HFFc6 (cell line): ENCODE data around the gene TUBA4B. TPM values are rescaled to one million over a fixed set of nuclear protein-coding genes. Genes with fewer than 3 reads are reported as not detected.

Experiments used
- DNase-seq: peaks from one replicate; pipeline ENCODE4 v3.0.0-alpha.2; 2018
- H3K27ac Mint-ChIP-seq: 2 replicates; pipeline ENCODE4 v1.8.0; 2020; ENCODE audit warnings: mild to moderate bottlenecking, mixed read lengths
- H3K27me3 Mint-ChIP-seq: 2 replicates; pipeline ENCODE4 v1.8.0; 2021; ENCODE audit warnings: mild to moderate bottlenecking, moderate library complexity, mixed read lengths; ENCODE audit not compliant: insufficient read depth
- H3K36me3 Mint-ChIP-seq: 2 replicates; pipeline ENCODE4 v1.8.0; 2021; ENCODE audit warnings: low read depth, mixed read lengths
- H3K4me1 Mint-ChIP-seq: 2 replicates; pipeline ENCODE4 v1.8.0; 2020; ENCODE audit warnings: low read depth, mixed read lengths
- H3K4me3 Mint-ChIP-seq: 2 replicates; pipeline ENCODE4 v1.8.0; 2020; ENCODE audit warnings: mild to moderate bottlenecking, moderate library complexity, mixed read lengths
- H3K9me3 Mint-ChIP-seq: 2 replicates; pipeline ENCODE4 v1.8.0; 2020; ENCODE audit warnings: mild to moderate bottlenecking, mixed read lengths
- total RNA-seq, 6 experiments: library from RNA; stranded (reverse); fragmentation: NEBNext Ultra II Directional; extraction: Animal tissue kit (Norgen Biotek cat#: 25700); gene quantifications; 2 replicates in 1 of 6; 3 replicates in 5 of 6; pipeline ENCODE4 v1.2.3, GENCODE V29; 2021
- TF ChIP-seq, protein P1 (sequence below): fragments of 200-600 bp; sonication (generic); IDR thresholded peaks from 2 replicates; pipeline ENCODE4 v1.5.0; 2021; ENCODE audit warnings: antibody characterized with exemption, mild to moderate bottlenecking

TUBA4B gene
- total RNA-seq, 6 experiments from 2014 or later: not detected

DNA sequence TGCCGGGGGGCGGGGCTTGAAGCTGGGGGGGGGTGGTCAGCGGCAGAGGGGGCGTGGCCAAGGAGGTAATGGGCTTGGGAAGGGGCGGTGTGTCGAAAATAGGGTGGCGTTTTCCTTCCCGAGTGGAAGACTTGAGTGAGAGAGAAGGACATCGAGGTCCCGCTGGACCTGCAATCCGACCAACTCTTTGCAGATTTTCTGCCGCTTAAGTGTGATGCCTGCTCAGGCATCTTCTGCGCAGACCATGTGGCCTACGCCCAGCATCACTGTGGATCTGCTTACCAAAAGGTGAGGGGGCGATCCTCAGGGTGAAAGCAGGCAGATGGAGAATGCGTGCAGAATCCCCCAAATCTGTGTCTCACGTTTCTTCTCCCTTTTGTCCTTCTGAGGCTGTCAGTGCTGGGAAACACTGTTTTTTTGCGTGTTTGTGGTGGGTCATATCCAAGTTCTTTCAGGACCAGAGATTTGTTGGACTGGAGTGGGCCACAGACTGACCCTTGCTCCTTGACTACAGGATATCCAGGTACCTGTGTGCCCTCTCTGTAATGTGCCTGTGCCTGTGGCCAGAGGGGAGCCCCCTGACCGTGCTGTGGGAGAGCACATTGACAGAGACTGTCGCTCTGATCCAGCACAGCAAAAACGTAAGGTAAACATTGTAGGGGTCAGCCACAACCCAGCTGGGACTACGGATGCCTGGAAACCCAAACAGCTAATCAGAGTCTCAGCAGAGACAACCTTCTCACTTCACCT is 45.7 kb upstream of the TUBA4B start:
- Mint-ChIP-seq H3K4me1 (peaks cover 27% of the 10 kb centered on the region), H3K27ac (peak overlapping the region; percentile 47), H3K27me3 (peaks cover 6% of the 10 kb centered on the region), H3K36me3 (peaks cover 21% of the 10 kb centered on the region; the same call in 1 of the 2 replicates), H3K9me3 (0 out of 2 replicates have a peak, but pooled peaks cover 3% of the 10 kb centered on the region), H3K4me3 (peak overlapping the region; percentile 94)
- TF ChIP-seq, protein P1, sequence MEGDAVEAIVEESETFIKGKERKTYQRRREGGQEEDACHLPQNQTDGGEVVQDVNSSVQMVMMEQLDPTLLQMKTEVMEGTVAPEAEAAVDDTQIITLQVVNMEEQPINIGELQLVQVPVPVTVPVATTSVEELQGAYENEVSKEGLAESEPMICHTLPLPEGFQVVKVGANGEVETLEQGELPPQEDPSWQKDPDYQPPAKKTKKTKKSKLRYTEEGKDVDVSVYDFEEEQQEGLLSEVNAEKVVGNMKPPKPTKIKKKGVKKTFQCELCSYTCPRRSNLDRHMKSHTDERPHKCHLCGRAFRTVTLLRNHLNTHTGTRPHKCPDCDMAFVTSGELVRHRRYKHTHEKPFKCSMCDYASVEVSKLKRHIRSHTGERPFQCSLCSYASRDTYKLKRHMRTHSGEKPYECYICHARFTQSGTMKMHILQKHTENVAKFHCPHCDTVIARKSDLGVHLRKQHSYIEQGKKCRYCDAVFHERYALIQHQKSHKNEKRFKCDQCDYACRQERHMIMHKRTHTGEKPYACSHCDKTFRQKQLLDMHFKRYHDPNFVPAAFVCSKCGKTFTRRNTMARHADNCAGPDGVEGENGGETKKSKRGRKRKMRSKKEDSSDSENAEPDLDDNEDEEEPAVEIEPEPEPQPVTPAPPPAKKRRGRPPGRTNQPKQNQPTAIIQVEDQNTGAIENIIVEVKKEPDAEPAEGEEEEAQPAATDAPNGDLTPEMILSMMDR: no peak
- no peak for DNase-seq

DNA sequence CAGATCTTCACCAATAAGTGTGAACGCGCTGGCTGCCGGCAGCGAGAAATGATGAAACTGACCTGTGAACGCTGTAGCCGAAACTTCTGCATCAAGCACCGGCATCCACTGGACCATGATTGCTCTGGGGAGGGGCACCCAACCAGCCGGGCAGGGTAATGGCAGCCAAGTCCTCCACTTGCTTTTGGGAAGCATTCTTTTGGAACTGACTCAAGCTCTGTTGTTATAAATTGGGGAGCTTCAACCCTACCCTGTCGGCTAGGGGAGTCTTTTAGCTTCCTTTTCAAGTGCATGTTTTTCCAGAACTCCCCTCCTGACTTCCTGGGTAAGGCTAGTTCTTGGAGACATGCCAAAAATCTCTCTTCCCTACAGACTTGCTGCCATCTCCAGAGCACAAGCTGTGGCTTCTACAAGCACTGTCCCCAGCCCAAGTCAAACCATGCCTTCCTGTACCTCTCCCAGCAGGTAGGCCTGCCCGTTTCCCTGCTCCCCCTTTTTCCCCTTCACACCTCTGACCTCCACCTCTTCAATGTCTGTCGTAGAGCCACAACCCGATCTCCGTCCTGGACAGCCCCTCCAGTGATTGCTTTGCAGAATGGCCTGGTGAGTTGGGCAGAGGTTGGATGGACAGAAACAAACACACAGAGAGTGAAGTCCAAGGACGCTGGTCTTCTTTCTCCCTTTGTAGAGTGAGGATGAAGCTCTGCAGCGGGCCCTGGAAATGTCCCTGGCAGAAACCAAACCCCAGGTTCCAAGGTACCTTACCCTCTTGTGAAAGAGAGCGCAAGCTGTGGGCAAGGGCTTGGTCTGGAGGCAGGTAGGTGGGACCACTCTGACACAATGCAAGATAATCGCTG is 44.9 kb upstream of the TUBA4B start:
- H3K27ac Mint-ChIP-seq: peak overlapping the region; percentile 47
- peak overlapping the region; percentile 94 for H3K4me3 Mint-ChIP-seq
- DNase-seq: peak; percentile 49
- TF ChIP-seq, protein P1: no peak
- H3K9me3 Mint-ChIP-seq: 0 out of 2 replicates have a peak, but pooled peaks cover 3% of the 10 kb centered on the region
- H3K36me3 Mint-ChIP-seq: peaks cover 22% of the 10 kb centered on the region; the same call in 1 of the 2 replicates
- peaks cover 27% of the 10 kb centered on the region for H3K4me1 Mint-ChIP-seq
- H3K27me3 Mint-ChIP-seq: peaks cover 6% of the 10 kb centered on the region

DNA sequence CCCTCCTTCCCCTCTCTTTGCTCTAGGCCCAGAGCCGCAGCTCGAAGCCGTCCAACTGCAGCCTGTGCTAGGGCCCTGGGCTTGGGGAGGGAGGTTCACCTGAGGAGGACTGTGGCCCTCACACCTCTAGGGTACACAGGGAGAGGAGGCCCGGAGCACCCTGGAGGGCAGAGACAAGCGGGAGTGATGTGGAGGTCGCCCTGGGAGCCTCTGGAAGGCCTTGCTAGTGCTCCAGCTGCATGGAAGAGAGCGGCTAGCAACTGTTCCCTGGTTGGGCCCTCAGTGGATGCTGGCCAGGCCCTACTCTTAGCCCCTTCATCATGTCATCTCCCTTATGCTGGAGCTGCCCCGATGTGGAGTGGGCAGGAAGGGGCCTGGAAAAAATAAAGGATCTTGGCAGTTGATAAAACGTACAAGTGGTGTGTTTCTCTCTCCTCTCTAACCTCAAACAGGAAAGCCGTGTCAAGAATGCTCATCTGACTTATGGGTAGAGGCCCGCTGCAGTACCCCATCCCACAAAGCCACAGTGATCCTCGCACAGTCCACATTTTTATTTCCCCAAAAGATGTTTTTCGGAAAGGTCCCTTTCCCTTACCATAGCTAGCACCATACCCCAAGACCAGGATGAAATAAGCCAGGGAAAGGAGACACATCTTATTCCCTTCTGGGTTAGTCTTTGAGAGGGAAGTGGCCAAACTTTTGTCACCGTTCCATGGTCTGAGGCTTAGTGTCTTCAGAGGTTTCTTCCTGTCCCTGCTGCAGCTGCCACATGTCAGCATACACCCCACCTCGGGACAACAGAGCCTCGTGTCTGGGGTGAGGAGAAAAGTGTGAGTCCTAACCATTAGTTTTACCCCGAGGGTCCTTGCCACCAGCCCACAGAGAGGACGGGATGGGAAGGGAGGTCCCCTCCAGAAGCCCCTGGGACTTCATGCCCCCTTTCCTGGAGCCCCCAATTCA is 43.5 kb upstream of the TUBA4B start:
- H3K9me3 Mint-ChIP-seq: 0 out of 2 replicates have a peak, but pooled peaks cover 2% of the 10 kb centered on the region
- TF ChIP-seq, protein P1: no peak
- peak overlapping the region; percentile 61 for H3K27ac Mint-ChIP-seq
- peaks cover 28% of the 10 kb centered on the region for H3K36me3 Mint-ChIP-seq
- peaks cover 6% of the 10 kb centered on the region for H3K27me3 Mint-ChIP-seq
- no peak for DNase-seq
- H3K4me3 Mint-ChIP-seq: no peak overlapping the region
- peaks cover 27% of the 10 kb centered on the region for H3K4me1 Mint-ChIP-seq

DNA sequence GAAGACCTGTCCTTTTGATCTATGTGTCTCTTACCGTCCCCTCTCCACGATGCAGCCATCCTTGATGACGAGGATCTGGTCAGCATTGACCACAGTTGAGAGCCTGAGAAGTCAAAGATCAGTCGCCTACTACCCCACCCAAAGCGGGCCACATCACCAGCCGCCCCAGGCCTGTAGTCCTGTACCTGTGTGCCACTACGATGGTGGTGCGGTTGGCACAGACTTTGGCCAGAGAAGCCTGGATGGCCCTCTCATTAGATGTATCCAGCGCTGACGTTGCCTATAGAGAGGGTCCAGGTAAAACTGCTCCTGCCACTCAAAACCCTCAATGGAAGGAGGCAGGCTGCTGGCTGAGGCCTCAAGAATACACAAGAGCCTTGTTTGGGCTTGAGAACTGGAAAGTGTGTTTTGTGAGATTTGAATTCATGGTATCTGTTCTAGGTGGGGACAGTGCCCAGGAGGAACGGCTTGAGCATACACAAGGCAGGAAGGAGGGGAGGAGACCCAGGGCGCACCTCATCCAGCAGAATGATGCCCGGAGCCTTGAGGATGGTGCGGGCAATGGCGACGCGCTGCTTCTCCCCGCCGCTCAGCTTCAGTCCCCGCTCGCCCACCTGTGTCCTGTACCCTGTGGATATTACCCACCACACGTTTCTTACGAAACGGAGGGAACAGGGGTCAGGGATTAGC is 42.7 kb upstream of the TUBA4B start:
- Mint-ChIP-seq H3K27me3 (peaks cover 6% of the 10 kb centered on the region), H3K4me3 (no peak overlapping the region), H3K36me3 (peaks cover 28% of the 10 kb centered on the region), H3K9me3 (no peaks in the 10 kb centered on the region), H3K27ac (no peak overlapping the region), H3K4me1 (peaks cover 27% of the 10 kb centered on the region)
- no peak for DNase-seq
- TF ChIP-seq, protein P1: no peak
